Myocyte (in vitro differentiated cells): ENCODE measurements around the gene ART1. TPM values are rescaled to one million over a fixed set of nuclear protein-coding genes. Genes with fewer than 3 reads are reported as not detected.

Experiments used
- DNase-seq: peaks from one replicate; pipeline ENCODE4 v3.0.0-alpha.2; 2012; ENCODE audit warnings: low read depth
- total RNA-seq: library from RNA; depleted of rRNA; stranded (reverse); fragments of >200 nt; gene quantifications from 2 replicates; pipeline ENCODE4 v1.2.3, GENCODE V29; 2014

The ART1 gene
- total RNA-seq, 1 donor from 2014 or later, result 2.4 TPM

- no peak for DNase-seq
Observed at GRCh38 chr11:3712274-3712673, 67.3 kb downstream of the ART1 start.

Other genes with a start within 250 kb of the ART1 start
- gene ART5, start 3.1 kb upstream of the ART1 start, total RNA-seq, result 0.88 and 2.4 TPM in 2 replicates
- 0.47 and 0.59 TPM in 2 replicates for gene CHRNA10, start 26.3 kb downstream of the ART1 start, total RNA-seq
- gene NUP98, start 152.4 kb downstream of the ART1 start, total RNA-seq, result 68.1 and 136 TPM in 2 replicates
- gene PGAP2, start 163.4 kb downstream of the ART1 start, total RNA-seq, result 11.5 and 13.7 TPM in 2 replicates
- gene RHOG, start 195.8 kb downstream of the ART1 start, total RNA-seq, result 20.2 and 22.4 TPM in 2 replicates
- 36.3 and 46.4 TPM in 2 replicates for gene STIM1, start 210.5 kb downstream of the ART1 start, total RNA-seq